Fibroblast of skin of abdomen (primary cell): ENCODE results near the gene LDLR.
"Not testable (repeated sequence)": the region's sequence is repeated elsewhere in the genome, so short reads cannot be mapped to it uniquely, and the experiment has no call there.

ENCODE experiments used
- DNase-seq: peaks from one replicate; pipeline ENCODE4 v3.0.0-alpha.2; 2013

LDLR gene

DNA sequence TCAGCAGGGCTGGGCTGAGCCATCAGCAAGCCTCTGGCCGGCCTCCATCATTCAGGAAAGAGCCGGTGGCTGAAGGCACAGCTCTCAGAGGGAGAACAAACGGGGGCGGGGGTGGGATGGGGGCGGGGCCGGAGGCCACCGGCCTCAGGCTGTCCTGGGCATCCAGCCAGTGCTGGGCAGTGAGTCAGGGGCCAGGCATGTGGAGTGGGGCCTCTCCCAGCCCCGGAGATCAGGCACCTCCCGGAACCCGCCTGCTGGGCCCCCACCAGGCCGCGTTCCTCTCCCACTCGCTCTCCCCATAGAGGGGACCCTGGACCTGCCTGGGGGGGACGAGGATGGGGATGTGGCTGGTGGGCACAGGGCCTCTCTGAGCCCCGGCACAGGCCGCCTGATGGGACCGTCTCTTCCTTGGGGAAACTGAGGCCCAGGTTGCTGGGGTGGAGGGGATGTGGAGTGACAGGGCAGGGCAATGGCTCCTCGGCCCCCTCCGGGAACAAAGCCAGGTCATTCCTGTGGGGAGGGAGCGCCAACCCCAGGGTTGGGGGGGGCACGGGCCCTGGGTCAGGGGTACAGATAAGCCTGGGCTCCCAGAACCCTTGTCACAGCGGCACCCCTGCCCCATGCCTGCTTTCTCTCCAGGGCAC, 53.4 kb downstream of the LDLR start:
- peak; percentile 96 for DNase-seq

DNA sequence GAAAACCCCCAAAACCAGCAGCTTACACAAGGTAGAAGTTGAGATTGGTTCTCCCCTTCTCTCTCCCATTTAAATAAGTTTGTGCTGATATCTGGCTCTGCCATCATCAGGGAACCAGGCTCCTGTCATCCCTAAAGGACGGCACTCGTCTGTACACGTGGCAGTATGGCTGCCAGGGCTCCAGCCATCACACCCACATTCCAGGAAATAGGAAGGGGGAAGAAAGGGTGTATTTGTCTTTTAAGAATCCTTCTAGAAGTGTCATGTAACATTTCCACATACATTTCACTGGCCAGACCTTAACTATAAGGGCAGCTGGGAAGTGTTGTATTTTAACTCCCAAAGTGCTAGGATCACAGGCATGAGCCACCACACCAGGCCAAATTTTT, 56.3 kb downstream of the LDLR start:
- DNase-seq = no peak

DNA sequence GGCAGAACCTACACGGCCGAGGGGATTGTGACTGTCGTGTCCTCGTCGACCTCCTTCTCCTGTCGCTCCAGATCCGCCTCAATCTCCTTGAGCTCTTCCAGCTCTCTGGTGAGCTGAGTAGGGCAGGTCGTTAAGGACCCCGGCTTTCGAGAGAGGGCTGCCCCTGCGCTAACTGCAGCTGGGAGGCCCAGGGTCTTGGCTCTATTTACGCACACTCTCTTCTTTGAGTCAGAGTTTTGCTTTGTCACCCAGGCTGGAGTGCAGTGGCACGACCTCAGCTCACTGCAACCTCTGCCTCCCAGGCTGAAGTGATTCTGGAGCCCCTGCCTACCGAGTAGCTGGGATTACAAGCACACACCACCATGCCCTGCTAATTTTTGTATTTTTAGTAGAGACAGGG, 58.7 kb downstream of the LDLR start:
- DNase-seq = no peak

DNA sequence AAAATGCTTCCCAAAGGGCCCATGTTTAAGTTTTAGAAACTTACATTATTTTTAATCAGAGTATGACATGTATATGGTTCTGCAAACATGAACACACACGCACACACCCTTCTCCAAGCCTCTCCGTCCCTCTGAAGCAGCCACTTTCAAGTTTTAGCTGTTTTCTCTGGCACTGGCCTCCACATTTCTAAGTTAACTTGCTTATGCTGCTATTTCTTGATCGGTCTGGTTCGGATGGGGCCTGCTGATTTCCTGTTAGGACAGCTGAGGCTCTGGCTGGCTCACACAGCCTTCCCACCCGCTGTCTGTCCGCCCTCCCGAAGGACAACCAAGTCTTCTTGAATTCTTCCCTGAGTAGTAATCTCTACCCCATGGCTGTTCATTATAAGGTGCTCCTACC, 61.9 kb downstream of the LDLR start:
- no peak for DNase-seq

DNA sequence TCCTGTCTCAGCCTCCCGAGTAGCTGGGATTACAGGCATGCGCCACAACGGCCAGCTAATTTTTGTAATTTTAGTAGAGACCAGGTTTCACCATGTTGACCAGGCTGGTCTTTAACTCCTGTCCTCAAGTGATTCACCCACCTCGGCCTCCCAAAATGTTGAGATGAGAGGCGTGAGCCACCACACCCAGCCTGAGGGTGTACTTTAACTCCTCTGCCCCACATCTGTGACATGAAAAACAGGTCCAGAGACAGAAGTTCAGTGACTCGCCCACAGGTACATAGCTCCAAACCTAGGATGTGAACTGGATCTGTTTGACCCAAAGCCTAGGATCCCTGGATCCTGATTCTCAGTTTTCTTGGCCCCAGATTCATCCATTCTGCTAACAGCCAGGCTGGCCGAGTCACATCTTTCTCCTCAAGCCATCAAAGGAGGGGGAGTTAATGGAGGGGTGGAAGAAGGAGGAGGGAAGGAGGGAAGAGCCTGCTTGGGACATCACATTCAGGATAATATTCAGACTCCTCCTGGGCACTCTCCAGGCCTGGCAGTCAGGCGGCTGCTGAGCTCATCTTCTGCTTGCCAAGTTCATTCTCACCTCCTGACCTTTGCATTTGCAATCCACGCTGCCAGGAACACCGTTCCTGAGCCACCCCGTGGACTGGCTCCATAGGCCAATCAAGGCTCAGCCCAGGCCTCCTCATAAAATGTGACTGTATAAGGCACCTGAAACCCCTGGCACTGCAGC, 63.2 kb downstream of the LDLR start:
- no peak for DNase-seq

DNA sequence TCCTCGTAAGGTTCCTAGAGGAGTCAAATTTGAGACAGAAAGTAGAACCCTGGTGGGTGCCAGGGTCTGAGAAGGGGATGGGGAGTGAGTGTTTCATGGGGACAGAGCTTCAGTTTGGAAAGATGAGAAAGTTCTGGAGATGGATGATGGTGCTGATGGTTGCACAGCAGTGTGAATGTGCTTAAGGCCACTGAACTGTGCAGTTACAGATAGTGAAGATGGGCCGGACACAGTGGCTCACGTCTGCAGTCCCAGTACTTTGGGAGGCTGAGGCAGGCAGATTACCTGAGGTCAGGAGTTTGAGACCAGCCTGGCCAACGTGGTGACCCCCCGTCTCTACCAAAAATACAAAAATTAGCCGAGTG, 65.4 kb downstream of the LDLR start:
- no peak for DNase-seq

DNA sequence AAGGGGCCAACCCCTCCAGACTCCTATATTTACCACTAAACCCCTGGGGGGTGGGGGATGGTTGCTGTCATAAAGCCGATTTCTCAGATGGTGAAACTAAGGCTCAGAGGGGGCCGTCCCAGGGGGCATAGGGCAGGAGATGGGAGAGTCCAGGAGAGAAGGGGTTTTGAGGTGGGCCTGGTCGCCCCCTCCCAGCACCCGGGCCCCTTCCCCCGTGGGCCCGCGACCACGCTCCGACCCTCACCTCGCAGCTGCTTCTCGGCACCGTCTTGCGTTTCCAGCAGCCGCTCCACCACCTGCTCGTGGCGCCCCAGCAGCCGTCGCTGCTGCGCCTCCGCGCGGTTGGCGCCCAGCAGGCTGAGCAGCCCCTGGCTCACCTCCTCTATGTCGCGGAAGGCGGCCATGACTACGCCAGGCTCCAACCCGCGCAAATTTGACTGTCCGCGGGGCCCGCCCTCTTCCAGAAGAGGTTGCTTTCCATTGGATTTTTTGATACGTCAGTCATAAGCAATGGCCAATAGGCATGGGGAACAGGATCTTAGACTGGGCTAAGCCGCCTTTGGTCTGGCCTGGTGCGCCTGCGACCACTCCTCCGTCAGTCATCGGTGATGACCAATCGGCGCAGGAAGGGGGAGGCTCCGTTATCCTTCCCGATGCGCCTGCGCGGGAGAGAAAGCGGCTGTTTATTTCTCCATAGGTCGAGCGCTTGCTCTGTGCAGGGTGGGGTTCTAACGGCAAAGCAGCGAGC, 66.3 kb downstream of the LDLR start, which contains the start of gene SPC24:
Gene SPC24 (minus strand): TSS at position 410 of the 748 bp plus-strand sequence. CDS start 6 bp downstream, at position 404.
- DNase-seq = peak; percentile 99

DNA sequence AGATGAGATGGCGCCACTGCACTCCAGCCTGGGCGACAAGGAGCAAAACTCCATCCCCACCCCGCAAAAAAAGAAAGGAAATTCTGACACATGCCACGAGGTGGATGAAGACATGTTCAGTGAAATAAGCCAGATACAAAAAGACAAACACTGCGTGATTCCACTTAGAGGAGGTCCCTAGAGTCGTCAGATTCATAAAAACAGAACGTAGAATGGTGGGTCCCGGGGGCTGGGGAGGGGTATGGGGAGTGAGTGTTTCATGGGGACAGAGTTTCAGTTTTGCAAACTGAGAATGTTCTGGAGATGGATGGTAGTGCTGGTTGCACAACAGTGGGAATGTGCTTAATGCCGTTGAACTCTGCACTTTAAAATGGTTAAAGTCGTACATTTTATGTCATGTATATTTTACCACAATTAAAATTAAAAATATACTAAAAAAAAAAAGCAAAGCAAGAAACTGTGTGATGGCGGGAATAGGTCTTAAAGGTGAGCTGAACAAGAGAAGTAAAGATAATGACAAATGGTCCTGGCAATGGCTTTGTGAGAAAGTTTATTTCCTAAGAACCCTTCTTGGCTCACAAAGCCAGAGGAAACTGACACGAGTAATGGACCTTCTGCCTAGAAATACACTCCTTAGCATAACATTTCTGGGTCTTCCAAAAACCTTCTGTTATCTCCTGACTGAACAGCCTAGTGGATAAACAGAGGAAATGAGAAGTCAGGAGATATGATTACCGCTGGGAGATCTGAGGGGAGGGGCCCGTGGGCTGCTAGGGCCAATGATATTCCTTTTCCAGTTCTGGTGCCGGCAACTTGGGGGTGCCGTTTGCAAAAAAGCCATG, 70.6 kb downstream of the LDLR start:
- no peak for DNase-seq

DNA sequence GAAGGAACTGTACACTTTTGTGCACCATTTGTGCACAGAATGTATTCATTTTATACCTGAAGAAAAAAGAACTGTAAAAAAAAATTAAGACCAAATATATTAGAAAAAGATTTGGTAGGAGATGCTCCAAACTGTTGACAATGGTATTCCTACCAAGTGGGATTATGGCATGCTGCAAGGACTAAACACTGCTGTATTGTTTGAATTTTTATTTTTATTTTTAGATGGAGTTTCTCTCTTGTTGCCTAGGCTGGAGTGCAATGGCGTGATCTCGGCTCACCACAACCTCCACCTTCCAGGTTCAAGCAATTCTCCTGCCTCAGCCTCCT, 71.1 kb downstream of the LDLR start:
- DNase-seq = not testable (repeated sequence)

DNA sequence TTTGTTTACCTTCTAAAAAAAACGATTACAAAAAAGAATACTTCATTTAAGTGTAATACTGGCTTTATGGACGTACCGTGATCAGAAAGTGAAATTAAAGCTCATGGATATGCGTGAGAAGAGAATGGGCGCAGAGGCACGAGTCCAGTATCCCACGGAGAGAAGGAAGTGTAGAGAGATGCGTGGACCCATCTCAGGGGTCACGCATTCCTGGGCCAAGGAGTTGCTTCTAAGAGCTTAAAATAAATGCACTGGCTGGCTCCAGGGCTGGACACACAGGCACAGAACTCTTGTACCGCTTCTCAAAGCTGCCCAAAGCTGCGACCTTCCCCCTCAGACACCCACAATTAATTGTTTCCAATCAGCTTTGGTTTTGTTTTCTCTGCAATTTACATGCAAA, 75.0 kb downstream of the LDLR start:
- no peak for DNase-seq

DNA sequence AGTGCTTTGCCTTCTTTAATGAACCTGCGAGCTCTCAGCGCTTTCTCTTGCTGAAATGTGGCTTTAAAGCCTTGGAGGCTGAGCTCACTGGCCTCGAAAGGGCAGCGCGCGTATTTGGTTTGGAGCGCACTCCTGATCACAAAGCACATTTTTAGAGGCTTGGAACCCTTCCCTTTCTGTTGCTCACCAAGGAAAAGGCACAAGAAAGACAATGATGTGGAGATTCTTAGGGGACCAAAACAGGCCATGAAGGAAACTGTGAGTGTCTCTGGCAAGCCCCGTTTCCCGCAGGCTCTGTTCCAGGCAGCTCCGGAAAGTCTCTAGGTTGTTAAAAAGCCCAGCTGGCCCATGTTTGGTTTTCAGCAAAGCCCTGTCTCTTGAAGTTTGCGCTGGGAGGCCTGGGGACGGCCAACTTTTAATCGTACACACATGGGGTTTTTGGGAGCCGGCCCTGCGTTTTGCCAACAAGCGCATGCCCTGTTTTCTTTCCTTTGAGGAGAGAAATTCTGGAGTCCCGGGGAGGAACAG, 75.7 kb downstream of the LDLR start:
- DNase-seq = peak; percentile 81

DNA sequence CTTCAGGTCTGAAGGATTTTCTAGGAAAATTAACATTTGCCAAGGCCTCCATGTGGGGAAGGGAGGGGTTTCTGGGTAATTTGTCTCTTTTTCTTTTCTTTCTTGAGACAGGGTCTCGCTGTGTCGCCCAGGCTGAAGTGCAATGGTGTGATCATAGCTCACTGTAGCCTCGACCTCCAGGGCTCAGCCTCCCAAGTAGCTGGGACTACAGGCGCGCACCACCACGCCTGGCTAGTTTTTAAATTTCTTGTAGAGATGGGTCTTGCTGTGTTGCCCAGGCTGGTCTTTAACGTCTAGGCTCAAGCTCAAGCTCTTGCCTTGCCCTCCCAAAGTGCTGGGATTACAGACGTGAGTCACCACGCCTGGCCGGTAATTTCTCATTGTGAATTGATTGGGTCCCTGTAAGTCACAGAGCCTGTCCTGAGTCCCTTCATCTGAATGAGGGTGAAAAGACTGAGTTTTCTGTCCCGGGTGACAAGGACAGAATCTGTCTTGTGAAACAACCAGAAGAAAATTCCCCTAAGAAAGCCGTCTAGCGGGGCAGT, 76.3 kb downstream of the LDLR start:
- peak; percentile 31 for DNase-seq

DNA sequence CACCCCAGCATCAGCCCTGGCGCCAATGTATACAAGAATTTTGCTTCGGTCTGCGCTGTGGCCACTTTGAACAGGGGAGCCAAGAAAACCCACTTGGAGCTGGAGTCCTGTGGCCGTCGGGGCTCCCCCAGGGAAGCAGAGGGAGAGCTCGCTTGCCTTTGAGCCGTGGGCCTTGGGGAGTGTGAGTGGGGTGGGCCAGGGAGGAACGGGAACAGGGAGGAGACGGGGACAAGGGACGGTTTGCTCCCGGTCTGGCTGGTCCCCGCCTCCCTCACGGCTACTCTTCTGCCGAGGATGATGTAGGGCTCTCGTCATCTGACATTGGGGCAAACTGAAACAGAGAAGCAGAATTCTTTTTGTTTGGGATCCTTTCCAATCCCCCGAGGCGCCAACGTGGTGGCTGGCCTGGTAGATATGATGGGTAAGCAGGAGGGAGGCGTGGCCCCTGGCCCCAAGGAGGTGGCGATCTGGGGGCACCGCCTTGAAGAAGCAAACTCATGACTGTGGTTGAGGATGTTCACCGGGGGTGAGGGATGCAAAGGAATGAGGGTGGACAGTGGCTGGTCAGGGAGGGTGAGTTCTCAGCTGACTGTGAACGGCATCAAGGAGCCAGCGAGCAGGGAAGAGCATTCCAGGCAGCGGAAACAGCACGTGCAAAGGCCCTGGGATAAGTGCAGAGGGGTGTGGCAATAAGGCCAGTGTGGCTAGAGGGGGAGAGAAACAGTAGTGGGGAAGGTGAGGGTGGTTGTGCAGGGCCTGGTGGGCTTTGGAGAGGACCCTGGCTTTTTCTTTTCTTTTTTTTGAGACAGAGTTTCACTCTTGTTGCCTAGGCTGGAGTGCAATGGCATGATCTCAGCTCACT, 77.2 kb downstream of the LDLR start:
- no peak for DNase-seq

DNA sequence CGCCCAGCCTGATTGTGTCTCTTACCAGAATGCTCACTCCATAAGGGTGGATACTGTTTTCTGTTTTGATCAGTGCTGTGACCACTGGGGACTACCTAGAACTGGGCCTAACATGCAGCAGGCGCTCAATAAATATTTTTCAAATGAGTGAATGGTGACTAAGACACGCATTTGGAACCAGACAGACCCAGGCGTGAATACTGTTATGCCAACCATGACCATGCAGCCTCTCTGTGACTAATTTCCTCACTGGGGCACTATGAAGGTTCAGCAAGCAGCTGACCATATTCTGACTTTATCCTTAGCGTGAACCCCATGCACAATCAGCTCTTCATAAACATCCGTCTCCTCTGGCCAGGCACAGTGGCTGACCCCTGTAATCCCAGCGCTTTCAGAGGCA, 79.3 kb downstream of the LDLR start:
- peak; percentile 85 for DNase-seq

DNA sequence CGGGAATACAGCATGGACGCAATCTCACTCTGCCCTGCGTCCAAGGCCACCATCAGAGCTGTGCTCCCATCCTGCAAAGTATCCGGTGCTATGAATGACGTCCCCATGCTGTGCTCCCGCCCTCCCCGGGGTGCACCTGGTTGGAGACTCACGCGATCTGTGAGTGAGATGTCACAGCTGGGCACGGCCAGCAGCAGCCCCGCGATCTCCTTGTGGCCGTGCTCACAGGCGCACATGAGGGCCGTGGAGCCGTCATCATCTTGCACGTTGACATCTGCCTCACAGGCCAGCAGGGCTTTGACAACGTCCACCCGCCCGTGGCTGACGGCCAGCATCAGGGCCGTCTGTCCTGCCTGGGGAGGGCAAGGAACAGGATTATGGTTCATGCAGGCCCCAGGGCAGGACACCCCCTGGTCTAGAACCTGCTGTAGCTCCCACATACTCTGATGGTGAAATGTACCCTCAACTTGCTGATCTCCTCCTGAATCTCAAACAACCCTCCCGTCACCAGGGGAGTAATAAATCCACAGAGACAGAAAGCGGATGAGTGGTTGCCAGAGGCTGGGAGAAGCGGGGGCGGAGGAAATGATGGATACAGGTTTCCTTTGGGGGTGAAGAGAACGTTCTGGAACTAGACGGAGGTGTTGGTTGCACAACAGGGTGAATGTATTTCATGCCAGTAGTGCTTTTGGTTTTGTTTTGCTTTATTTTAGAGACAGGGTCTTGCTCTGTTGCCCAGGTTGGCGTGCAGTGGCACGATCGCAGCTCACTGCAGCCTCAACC, 80.8 kb downstream of the LDLR start:
- no peak for DNase-seq

DNA sequence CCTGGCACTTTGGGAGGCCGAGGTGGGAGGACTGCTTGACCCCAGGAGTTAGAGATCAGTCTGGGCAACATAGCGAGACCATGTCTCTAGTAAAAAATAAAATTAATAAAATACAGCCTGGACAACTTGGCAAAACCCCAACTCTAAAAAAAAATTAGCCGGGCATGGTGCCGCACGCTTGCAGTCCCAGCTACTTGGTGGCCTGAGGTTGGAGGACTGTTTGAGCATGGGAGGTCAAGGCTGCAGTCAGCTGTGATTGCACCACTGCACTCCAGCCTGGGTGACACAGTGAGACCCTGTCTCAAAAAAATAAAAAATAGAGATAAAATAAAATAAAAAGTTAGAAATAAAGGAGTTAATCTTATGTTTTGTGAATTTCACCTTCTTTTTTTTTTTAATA, 81.9 kb downstream of the LDLR start:
- no peak for DNase-seq

DNA sequence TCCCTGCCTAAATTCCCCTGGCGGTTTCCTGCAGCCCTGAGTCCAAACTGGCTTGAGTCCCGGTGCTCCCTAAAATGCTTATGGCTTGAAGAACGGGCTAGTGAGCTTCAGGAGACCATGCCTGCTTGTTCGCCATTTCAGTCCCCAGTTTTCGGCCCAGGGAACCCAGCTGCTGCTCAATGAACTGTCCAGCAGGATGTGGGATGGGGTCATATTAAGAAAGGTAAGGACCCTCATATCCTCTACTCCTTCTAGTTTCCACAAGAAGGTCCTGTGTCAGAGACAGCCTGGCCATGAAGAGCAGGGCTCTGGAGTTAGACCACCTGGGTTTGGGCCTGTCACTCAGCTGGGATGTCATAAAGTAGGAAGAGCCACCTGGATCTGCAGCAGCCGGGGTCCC, 83.3 kb downstream of the LDLR start:
- DNase-seq = no peak

DNA sequence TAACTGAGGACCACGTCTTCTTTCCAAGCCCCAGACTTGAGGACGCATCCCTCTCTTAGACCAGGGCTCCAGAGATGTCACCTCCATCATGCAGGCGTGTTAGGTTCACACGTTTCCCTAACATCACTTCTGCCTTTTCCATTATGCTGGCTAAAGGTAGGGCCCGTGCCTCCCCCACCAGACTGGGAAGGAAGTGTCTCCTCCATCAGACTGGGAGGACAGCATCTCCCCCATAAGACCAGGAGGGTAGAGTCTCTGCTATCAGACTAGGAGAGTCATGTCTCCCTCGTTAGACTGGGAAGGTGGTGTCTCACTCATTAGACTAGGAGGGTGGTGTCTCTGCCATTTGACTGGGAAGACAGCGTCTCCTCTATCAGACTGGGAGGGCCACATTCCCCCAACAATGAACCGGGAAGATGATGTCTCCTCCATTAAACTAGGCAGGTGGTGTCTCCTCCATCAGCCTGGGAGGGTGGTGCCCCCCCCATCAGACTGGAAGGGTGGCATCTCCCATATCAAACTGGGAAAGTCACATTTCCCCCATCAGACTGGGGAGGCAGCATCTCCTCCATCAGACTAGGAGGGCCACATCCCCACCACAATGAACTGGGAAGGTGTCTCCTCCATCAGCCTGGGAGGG, 84.4 kb downstream of the LDLR start:
- DNase-seq = no peak

DNA sequence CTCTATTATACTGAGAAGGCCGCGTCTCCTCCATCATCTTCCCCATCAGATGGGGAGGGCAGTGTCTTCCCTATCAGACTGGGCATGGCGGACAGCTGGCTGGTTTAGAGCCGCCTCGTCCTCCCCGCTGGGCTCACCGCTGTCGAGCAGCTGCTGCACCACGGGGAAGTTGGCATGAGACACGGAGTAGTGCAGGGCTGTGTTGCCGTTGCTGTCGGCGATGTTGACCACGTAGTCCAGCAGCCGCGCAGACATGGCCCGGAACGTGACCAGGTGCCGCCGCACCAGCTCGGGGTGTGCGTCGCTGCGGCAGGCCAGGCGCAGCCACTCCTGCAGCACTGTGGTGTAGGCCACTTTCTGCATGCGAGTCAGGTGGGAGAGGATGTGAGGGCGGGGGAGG, 85.1 kb downstream of the LDLR start:
- no peak for DNase-seq

DNA sequence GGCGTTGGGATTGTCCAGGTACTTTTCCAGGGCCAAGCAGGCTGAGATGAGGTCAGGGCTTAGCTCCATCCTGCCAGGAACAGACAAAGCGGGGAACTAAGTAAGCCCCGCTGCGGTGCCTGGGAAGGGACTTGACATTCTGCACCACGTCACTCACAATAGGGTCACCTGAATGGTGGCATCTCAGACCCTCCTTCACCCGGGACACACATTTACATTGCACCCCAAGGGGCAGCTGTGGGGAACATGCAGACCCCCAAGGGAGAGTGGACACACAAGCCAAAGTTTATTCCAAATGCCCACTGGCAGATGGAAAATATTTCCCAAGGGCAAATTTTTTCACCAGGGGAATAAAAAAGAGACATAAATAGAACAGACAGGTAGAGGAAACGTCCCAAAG, 86.7 kb downstream of the LDLR start:
- no peak for DNase-seq
